SU-DHL-6 (cell line): ENCODE measurements around the gene ERCC4.

Source experiments
- EZH2phosphoT487 ChIP-seq: fragments of 200-600 bp; sonication (generic), shearing (Covaris generic); conservative IDR thresholded peaks from 2 replicates; pipeline ENCODE4 v1.6.1; 2018; ENCODE audit warnings: mild to moderate bottlenecking, antibody characterized with exemption, low read length, moderate library complexity, mixed read lengths
- TF ChIP-seq, protein P1 (sequence below): fragments of 200-600 bp; sonication (generic); IDR thresholded peaks from one replicate; pipeline ENCODE4 v1.5.1; 2017; ENCODE audit warnings: antibody characterized with exemption, mild to moderate bottlenecking, low read length, moderate library complexity; ENCODE audit not compliant: insufficient read depth, poor library complexity, severe bottlenecking

DNA sequence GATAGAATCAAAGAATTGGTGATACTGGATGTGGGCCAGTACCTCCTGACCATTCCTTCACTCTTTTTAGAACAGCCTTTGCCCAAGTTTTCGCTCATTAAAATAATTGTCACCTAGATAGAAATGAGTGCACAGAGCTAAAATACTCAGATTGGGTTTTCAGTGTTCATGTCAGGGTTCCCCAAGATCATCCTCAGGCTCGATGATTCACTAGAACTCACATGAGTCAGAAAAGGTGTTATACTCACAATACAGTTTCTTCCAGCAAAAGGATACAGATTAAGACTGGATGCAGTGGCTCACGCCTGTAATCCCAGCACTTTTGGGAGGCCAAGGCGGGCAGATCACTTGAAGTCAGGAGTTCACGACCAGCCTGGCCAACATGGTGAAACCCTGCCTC, 19.9 kb downstream of the ERCC4 start:
- TF ChIP-seq, protein P1, sequence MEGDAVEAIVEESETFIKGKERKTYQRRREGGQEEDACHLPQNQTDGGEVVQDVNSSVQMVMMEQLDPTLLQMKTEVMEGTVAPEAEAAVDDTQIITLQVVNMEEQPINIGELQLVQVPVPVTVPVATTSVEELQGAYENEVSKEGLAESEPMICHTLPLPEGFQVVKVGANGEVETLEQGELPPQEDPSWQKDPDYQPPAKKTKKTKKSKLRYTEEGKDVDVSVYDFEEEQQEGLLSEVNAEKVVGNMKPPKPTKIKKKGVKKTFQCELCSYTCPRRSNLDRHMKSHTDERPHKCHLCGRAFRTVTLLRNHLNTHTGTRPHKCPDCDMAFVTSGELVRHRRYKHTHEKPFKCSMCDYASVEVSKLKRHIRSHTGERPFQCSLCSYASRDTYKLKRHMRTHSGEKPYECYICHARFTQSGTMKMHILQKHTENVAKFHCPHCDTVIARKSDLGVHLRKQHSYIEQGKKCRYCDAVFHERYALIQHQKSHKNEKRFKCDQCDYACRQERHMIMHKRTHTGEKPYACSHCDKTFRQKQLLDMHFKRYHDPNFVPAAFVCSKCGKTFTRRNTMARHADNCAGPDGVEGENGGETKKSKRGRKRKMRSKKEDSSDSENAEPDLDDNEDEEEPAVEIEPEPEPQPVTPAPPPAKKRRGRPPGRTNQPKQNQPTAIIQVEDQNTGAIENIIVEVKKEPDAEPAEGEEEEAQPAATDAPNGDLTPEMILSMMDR: no peak
- no peak for TF ChIP-seq EZH2phosphoT487
